Hematopoietic multipotent progenitor cell (in vitro differentiated cells): ENCODE measurements around the gene DOCK1. TPM values are rescaled to one million over a fixed set of nuclear protein-coding genes. Genes with fewer than 3 reads are reported as not detected.
"Not testable (repeated sequence)": the region's sequence is repeated elsewhere in the genome, so short reads cannot be mapped to it uniquely, and the experiment has no call there.

Experiments
- DNase-seq, 3 donors: peaks; one replicate each; pipeline ENCODE4 v3.0.0-alpha.2; 2011 to 2015; ENCODE audit warnings: low read depth in 2 of 3, low spot score in 2 of 3
- total RNA-seq: library from RNA; depleted of rRNA; stranded (reverse); fragments of >200 nt; gene quantifications from one replicate; pipeline ENCODE4 v1.2.3, GENCODE V29; 2012

The DOCK1 gene
- total RNA-seq, 1 donor: 27.5 TPM

DNA sequence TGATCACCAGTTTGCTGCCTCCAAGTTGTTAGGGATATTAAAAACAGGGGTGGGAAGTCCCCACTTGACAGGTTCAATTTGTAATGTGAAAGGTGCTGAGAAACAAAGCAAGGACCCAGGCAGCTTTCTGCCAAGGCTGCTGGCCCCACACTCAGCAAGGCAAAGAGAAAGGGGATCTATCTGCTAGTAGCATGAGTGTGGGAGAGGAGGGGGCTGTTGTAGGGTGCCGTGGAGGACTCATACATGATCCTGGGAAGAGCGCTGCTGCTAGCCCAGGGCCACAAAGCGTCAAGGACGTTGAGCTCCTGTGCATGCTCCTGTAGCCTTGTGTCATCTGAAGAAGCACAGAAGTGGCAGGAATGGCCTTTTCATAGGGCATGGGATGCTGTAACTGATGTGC lies 387.7 kb downstream of the DOCK1 start:
- no peak for DNase-seq

DNA sequence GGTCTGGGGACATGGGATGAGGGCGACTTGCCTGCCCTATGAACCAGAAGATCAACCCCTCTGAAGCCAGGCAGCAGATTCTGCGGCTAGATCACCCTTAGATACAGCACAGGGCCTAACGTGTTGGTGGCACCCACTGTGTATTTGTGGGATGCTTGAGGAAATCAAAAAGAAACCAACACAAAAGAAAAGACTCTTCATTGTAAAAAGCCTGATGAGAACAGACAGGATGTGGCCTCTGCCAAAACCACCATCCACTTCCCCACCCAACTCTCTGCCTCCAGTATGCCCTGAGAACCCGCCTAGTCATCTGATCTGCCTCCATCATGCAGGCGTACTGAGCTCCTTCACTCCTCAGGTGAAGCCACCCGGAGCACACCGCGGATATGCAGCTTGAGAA lies 388.4 kb downstream of the DOCK1 start:
- DNase-seq: peak in 2 of 3 donors; percentile 11 to 54

DNA sequence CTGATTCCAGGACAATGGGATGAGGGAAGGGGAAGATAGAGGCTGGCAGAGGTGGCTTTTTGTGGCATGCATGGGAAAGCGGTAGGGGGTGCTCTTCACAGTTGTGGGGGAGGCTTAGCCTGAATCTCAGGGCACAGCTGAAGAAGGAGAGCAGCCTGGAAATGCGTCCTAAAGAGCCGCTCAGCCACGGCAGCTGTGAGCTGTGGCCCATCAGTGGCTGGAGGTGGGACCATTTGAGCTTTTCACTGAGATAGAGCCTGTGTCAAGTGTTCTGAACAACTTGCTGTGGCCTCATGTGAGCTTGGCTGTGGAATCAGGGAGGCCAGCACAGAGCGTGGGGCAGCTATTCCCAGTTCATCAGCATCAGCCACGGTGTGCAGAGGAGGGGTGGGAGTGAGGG lies 391.5 kb downstream of the DOCK1 start:
- DNase-seq: no peak

DNA sequence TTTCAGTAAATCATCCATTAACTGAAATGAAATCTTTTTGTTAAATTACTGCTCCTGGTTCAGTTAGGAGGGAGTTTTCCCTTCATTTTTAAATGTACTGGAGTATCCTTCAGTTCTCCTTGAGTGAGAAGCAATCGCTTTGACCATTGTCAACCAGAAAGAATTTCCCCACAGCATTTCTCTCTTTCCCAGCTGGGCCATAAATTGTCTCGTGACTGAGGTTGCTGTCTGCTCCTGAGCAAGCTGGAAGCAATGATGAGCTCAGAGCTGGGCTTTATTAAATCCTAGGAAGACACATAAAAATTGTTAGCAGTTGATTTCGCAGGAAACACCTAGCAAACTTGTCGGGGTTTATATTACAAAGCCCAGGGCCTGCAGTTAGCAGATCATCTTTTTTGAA lies 393.2 kb downstream of the DOCK1 start:
- DNase-seq: no peak

DNA sequence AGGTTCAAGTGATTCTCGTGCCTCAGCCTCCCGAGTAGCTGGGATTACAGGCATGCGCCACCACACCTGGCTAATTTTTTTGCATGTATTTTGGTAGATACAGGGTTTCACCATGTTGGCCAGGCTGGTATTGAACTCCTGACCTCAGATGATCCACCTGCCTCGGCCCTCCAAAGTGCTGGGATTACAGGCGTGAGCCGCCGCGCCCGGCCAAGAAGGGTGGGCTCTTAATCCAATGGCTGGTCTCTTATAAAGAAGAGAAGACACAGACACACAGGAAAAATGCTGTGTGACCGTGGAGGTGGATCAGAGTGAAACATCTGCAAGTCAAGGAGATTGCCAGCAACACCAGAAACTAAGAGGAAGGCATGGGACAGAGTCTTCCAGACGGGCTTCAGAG lies 394.0 kb downstream of the DOCK1 start:
- not testable (repeated sequence) for DNase-seq

DNA sequence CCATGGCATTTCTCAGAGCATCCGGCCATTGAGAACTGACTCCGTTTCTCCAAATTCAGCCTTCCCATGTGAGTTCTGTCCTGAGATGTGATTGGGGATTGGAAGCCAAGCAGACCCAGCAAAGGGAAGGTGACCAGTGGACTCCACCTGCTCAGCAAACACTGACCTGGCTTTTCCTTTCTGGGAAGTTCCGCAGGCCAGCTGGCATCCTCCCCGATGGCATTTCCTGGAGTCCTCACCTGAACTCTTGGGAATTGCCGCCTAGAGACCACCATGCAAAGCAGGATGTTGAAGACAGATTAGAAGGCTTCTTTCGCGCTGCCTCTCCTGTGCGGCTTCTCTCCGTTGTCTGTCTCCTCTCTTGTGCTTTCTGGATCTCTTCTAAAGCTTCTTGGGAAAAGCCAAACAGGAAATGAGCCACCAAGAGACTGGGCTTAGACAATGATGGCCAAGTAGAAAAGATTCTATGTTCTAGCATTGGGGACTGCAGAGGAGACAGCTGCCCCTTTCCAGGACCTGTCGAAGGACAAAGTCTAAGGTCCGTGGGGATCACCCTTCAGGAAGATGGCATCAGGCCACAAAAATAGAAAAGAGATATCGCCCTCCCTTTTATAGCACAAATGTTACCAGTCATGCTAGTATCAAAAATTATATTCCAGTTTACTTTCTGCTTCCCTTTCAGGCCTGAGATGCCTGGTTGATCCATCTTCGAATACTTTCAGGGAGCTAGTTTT lies 394.9 kb downstream of the DOCK1 start:
- no peak for DNase-seq

DNA sequence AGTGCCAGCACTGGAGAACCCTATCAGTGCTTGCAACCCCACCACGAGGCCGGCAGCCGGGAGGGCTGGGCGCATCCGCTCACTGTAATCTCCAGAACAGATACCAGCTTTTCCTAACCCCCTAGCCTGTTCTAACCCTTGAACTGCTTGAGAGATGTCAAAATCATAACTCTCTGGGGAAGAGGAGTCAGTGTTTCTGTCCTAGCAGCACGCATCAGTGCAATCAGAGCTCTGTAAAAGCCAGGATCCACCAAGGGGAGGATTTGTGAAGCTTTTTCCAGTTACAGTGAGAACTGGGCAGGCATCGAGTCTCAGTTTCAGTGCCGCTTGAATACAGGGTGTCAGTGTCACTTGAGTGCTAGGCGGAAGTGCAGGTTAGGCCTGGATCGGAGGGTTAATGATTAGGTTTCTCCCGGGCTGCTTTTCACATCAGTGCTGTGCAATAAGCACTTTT lies 395.7 kb downstream of the DOCK1 start:
- no peak for DNase-seq

DNA sequence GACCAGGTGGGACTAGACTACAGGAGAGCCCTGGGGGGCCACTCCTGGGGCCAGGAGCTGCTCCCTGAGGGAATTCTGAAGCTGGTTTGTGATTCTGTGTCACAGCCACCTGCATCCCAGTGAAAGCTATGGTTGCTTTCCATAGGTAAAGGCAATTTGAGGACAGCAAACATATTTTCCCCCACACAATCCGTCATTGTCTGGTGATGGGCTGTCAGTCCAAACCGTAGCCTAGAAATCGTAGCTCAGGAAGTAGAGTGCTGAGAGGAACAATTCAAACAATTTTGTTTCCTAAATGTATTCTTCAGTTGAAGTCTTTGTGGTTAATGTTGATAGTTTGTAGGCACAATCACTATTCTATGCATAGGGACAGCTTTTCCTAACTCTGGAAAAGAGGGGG lies 397.1 kb downstream of the DOCK1 start:
- no peak for DNase-seq

DNA sequence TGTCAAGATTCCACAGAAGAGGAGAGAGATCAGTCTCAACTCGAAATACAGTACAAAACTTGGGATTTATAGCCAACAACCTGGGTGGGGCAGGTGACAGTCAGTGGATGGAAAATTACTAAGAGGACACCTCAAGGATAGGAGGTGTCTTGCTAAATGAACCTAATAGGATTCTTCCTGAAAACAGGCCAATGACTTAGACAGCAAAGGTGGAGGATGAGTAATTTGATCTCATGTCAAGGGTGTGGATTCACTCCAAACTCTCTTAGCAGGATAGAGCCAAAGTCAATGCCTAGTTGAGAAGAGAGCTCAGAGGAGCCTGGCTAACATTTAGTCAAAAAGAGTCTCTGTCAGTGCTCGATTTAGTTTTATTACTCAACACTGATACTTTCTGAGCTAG lies 397.9 kb downstream of the DOCK1 start:
- DNase-seq: no peak

DNA sequence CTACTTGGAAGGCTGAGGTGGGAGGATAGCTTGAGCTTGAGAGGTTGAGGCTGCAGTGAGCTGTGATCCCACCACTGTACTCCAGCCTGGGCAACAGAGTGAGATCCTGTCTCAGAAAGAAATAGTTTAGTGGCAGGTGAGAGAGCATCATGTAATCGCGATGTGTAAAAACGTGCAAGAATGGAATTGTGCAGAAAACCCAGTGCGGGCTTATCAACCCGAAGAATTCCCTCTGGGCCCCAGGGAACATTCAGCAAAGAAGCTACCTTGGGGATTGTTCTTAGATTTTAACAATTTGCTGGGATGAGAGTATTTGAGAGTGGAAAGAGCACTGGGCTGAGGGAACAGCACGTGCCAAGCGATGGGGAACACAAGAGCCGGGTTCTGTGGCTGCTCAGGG lies 398.5 kb downstream of the DOCK1 start:
- no peak for DNase-seq

DNA sequence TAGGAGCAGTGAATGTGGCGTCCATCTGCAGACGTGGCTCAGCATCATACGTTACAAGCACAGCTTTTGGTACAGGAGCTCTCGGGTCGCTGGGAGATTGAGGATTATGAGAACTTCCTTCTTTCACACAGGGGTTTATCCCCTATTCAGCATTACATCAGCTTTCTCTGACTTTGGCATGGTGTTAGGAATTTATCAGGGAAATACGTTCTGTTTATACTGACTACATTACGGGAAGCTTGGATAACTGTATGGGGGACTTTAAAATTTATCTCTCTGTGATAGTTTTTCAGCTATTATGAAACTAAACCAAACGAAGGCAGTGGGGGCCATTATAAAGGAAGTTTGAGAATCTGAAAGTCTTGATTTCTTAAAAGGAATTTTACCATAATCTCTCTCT lies 401.3 kb downstream of the DOCK1 start:
- DNase-seq: no peak

DNA sequence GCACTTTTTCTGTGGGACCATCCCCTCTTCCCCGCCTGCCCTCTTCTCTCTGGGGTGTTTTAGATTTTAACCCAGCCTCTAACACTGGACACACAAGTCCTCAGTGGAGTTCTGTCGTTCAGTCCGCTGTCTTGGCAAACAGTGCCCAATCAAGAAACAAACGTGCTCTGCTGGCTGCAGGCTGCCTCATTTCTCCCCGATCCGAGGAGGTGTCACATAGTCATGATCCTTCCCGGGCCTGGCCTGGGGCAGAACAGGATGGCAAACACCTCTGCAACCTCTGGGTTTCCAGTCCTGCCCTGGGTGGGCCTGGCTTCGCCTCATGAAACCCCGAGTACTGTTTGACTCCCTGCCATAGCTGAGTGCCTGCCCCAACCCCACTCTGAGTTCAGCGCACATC lies 402.1 kb downstream of the DOCK1 start:
- DNase-seq: no peak

DNA sequence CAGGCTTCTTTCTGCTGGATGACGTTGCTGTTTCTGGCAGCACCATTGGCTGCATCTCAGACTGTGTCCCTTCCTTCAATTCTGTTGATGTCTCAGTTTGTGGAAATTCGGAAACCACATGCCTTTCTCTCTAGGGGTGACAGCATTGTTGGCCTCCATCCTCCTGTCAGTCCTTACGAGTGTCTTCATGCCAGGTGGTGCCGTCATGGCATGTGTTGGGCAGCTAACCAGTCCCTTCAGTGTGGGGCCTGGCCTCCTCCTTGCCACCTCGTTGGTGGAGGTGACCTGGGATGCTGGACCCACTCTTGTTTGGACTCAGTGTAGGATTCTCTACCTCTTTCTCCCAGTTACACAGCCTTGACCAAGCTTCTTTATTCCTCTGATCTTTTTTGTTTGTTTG lies 402.8 kb downstream of the DOCK1 start:
- DNase-seq: no peak

DNA sequence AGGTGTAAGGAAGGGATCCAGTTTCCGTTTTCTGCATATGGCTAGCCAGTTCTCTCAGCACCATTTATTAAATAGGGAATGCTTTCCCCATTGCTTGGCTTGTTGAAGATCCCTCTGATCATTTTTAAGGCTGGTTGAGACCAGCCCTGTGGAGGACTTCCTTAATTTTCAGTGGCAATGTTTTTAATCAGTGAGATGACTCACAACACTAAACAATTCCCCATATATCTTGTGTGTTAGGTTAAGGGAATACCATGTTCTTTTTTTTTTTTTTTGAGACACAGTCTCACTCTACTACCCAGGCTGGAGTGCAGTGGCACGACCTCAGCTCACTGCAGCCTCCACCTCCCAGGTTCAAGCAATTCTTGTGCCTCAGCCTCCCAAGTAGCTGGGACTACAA lies 404.4 kb downstream of the DOCK1 start:
- DNase-seq: not testable (repeated sequence)

DNA sequence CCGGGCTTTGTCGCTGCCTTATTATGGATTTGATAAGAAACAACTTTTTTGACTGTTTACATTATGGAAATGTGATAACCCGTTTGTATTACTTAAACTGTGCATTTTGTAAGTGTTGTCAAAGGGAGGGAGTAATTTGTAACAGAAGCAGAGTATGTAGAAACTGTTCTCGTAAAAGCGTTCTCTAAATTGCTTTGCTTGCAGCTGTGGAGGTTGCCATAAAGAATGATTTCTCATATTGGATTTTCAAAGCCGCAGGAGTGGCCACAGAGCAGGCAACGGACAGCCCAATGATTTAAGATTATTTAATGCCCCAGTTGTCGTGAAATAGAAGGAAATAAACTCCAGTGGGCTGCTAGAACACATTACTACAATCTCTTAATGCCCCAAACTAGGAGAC lies 405.2 kb downstream of the DOCK1 start:
- no peak for DNase-seq

DNA sequence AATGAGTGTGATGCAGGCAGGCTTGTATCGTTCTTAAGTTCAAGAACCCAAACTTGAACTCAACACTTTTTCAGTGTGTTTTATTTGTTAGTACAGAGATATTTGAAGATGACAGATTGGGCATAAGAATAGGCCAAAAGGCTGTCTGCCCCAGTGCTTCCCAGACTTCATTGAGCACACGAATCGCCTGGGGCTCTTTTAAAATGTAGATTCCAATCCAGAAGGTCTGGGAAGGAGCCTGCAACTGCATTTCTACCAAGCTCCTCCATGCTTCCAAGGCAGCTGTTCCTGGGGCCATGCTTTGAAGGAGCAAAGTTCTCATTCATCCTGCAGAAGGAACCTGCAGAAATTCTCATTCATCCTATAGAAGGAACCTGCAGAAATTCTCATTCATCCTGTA lies 405.7 kb downstream of the DOCK1 start:
- no peak for DNase-seq

DNA sequence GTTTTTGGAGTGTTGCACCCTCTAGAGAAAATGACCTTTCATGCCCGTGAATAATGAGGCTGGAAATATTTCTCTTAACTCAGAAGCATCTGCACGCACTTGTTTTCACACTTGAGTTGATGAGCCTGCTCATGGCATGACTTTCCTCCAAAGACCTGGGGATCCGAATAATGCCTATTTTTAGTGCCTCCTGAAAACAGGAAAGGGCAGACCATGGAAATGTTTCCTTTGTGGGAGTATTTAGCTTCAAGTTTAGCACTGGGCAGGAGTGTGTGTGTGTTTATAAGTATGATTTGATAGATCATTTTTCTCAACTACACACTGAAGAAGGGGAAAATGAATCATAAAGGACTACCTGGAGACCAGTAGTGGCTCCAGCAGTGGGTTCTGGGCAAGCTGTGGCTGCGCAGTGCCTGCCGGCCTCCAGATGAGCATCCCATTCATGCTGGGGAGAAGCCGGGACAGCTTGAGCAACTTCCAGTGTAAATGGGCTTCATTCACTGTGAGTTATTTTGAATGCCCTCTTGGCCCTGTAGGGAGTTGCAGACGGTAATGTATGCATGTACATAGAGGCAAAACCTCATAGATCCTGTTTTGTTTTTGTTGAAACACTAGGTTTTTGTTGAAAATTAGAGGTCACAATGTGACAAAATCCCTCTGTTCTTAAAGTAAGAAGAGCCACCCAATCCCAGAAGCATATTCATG lies 408.9 kb downstream of the DOCK1 start:
- no peak for DNase-seq

DNA sequence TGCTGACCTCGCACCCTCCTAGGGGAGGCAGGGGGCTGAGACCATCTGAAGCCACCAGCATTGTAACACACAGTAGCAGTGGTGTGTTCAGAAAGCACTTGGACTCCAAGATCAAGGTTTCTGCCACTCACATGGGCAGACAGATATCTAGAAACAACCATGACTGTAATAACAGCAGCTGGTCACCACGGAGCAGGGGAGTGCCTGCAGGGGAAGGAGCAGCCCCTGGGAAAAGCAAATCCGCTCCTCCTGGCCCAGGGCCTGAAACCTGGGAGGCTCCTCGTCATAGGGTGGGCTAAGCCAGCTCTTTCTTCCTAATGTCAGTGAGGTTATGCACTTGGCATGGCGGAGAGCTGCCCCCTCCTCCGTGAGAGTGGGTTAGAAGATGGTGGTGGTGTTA lies 409.6 kb downstream of the DOCK1 start:
- no peak for DNase-seq

DNA sequence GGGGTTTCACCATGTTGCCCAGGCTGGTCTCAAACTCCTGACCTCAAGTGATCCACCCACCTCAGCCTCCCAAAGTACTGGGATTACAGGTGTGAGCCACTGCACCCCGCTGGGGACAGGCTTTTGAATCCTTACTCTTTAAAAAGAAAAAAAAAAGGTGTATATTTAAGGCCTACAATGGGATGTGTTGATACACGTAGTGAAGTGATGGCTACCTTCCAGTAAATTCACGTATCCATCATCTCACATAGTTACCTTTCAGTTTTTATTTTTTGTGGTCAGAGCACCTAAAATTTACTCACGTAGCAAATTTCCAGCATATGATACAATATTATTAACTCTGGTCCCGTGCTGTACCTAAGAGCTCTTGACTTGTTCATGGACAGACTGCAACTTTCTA lies 410.7 kb downstream of the DOCK1 start:
- DNase-seq: no peak

DNA sequence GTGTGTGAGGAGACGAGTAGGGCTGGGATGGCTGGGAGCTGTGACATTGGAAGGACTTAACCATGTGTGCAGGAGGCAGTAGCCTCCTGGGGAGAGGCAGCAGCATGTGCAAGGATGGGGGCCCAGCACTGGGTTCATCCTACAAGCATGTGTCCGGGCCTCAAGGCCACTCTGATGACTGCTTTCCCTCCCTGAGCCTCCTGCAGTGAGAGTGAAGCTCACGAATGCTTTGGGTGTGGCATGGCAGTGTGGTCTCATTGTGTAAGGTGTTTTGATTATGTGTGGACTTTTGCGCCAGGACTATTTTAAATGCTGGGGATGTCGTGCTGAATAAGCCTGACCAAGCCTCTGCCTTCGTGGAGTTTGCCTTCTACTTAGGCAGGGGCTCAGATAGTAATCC lies 413.2 kb downstream of the DOCK1 start:
- DNase-seq: no peak

DNA sequence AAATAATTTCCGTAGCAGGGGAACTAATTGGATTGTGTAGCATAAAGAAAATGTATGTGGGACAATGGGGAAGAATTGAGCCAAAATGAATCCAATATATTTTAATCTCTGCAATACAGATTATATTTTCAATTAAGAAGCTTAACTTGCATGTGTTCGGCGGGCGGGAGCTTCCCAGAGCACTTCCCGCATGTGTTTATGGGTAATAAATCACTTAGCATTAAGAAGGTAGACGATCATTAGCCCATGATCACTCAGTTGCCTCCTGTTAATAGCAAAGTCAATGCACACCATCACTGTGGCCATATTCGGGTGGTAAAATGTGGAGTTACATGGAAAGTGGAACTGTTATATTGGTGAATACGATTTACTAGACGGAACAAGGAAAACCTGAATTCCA lies 414.0 kb downstream of the DOCK1 start:
- no peak for DNase-seq

DNA sequence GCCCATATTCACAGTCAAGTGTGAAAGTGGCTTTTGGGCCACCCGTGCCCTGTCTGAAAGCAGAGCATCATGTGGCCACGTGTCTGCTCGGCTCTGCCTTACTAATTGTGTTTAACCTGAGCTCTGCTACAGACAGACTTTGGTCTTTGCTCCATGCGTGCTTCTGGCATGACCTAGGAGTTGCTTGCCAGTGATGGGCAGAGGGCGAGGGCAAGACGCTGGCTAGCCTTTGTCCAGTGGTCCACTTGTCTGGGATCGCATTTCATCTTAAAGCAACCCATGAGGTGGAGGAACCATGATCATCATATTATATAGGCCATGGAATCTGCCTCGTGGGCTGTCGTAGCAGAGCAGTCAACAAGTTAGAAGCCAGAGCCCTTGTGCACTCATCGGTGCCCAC lies 414.5 kb downstream of the DOCK1 start:
- DNase-seq: no peak

DNA sequence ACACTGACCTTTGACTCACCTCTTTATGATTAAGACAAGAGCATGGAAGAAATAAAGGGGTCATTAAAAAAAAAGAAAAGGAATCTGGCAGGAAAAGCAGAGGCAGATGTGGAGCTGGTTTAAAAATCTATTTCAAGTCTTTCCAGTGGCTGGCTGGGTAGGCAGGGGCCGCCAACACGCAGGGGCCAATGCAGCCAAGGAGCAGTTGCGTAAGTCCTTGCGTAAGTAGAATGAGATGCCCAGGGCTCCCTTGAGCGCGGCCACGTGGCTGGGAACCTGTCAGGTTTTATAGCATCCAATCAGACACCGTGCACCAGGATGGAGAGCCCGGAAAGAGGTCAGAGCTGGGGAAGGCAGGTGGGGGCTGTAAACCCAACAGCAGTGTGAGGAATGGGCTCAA lies 414.9 kb downstream of the DOCK1 start:
- DNase-seq: no peak
